Fibroblast of villous mesenchyme (primary cell): ENCODE results near the gene FBXO8. TPM values are rescaled to one million over a fixed set of nuclear protein-coding genes. Genes with fewer than 3 reads are reported as not detected.

ENCODE experiments used
- DNase-seq: peaks from one replicate; pipeline ENCODE4 v3.0.0-alpha.2; 2010; ENCODE audit warnings: low read depth
- H3K4me3 ChIP-seq: 2 replicates; pipeline ENCODE4 v1.5.1; 2011; ENCODE audit warnings: low read depth, mild to moderate bottlenecking, low read length
- total RNA-seq: library from RNA; depleted of rRNA; stranded (reverse); fragments of >200 nt; gene quantifications from 2 replicates; pipeline ENCODE4 v1.2.3, GENCODE V29; 2012
- TF ChIP-seq, protein P1 (sequence below): IDR thresholded peaks from 2 replicates; pipeline ENCODE4 v1.5.1; 2012; ENCODE audit warnings: low read depth, mild to moderate bottlenecking, low read length; ENCODE audit not compliant: insufficient read depth

The FBXO8 gene
- total RNA-seq, 1 donor = 32.8 TPM

- peak; percentile 67 for DNase-seq
- H3K4me3 ChIP-seq = peak overlapping the region; percentile 52
- TF ChIP-seq, protein P1, sequence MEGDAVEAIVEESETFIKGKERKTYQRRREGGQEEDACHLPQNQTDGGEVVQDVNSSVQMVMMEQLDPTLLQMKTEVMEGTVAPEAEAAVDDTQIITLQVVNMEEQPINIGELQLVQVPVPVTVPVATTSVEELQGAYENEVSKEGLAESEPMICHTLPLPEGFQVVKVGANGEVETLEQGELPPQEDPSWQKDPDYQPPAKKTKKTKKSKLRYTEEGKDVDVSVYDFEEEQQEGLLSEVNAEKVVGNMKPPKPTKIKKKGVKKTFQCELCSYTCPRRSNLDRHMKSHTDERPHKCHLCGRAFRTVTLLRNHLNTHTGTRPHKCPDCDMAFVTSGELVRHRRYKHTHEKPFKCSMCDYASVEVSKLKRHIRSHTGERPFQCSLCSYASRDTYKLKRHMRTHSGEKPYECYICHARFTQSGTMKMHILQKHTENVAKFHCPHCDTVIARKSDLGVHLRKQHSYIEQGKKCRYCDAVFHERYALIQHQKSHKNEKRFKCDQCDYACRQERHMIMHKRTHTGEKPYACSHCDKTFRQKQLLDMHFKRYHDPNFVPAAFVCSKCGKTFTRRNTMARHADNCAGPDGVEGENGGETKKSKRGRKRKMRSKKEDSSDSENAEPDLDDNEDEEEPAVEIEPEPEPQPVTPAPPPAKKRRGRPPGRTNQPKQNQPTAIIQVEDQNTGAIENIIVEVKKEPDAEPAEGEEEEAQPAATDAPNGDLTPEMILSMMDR = no peak
These were observed 66.0 kb downstream of the FBXO8 start for GRCh38 chr4:174217273-174218126.

GRCh38 chr4:174216799-174217272 lies 66.6 kb downstream of the FBXO8 start:
- DNase-seq = no peak
- TF ChIP-seq, protein P1 = no peak
- H3K4me3 ChIP-seq = peak overlapping the region; percentile 52

DNA sequence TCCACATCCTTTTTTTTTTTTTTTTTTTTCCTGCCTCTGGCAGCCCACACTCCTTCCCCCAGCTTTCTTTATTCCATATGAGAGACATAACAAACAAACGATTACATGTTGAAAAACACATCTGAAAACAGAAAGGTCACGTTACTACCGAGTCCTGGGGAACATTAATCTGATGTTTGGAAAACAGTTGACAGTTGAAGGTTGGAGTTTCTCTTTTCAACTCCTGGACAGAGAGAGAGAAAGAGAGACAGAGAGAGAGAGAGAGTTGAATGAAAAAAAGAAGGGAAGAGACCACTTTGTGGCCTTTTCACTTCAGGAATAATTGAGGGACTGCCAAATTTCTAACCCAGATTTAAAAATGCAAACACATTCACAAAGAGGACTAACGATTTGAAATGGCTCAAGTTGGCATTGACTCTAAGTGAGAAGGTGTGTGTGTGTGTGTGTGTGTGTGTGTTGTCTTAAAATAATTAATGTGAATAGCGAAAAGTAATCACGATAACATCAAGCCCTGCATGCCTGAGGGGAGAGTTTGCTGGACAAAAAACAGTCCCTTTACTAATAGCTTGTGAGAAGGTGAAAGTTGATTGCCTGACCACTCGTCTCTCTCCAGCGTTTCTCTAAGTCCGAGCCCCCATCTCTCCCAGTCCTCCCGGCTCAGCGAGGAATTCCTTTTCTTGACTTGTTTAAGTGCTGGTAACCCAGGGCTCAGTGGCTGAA lies 67.3 kb downstream of the FBXO8 start:
- TF ChIP-seq, protein P1 = no peak
- DNase-seq = no peak

GRCh38 chr4:174215057-174215456 lies 68.4 kb downstream of the FBXO8 start:
- no peak overlapping the region for H3K4me3 ChIP-seq
- TF ChIP-seq, protein P1 = no peak
- no peak for DNase-seq

More for the DNA sequence above, 67.3 kb downstream of the FBXO8 start:
- H3K4me3 ChIP-seq = no peak overlapping the region

GRCh38 chr4:174214101-174214878 lies 69.2 kb downstream of the FBXO8 start:
- TF ChIP-seq, protein P1 = no peak
- peak; percentile 73 for DNase-seq
- peak overlapping the region; percentile 55 for H3K4me3 ChIP-seq

DNA sequence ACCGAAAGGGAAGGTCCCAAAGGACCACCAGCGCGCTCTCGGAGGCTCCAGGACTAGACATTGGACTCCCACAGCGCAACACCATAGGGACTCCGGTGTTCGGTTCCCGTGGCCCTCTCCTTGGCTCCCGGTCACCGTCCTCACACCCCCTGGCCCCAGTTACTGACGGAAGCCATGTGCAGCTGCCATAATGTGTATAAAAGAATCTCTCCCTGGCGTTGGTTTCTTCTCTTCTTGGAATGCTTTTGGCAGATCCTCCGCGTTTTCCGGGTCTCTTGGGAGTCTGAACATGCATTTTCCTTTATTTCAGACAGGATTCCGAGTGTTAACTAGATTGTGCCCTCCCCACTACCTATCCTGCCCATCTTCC lies 69.8 kb downstream of the FBXO8 start:
- TF ChIP-seq, protein P1 = no peak
- peak overlapping the region; percentile 55 for H3K4me3 ChIP-seq
- no peak for DNase-seq
